SK-N-MC (cell line): ENCODE results near the gene PRKAR2B.

Experiments
- DNase-seq: peaks from one replicate; pipeline ENCODE4 v3.0.0-alpha.2; 2011; ENCODE audit warnings: low read depth, low spot score
- H3K27ac ChIP-seq: fragments of 200-600 bp; sonication (generic); 2 replicates; pipeline ENCODE4 v1.5.1; 2016; ENCODE audit warnings: mixed run types
- H3K36me3 ChIP-seq: fragments of 200-600 bp; sonication (generic); 2 replicates; pipeline ENCODE4 v1.6.1; 2017; ENCODE audit warnings: antibody characterized with exemption, low read length, mixed read lengths; ENCODE audit not compliant: insufficient read depth
- H3K4me3 ChIP-seq: fragments of 200-600 bp; sonication (generic); 2 replicates; pipeline ENCODE4 v1.5.1; 2016
- H3K9ac ChIP-seq: fragments of 200-600 bp; sonication (generic); 2 replicates; pipeline ENCODE4 v1.8.0; 2017; ENCODE audit warnings: mixed run types, mixed read lengths; ENCODE audit not compliant: insufficient read length
- H3K9me3 ChIP-seq: fragments of 200-600 bp; sonication (generic); 2 replicates; pipeline ENCODE4 v1.6.1; 2017; ENCODE audit warnings: low read depth, mild to moderate bottlenecking, antibody characterized with exemption, low read length, moderate library complexity, mixed read lengths
- EZH2 ChIP-seq: fragments of 200-600 bp; sonication (generic); IDR thresholded peaks from one replicate; pipeline ENCODE4 v1.6.1; 2017; ENCODE audit warnings: antibody characterized with exemption
- FOXP2 ChIP-seq: optimal IDR thresholded peaks from 2 replicates; pipeline ENCODE3; 2011; ENCODE audit warnings: mild to moderate bottlenecking, moderate library complexity; ENCODE audit not compliant: insufficient read depth; ENCODE audit errors: extremely low read length, control extremely low read depth
- POLR2AphosphoS5 ChIP-seq: IDR thresholded peaks from 2 replicates; pipeline ENCODE4 v1.6.1; 2012; ENCODE audit warnings: mild to moderate bottlenecking, low read depth, low read length, borderline replicate concordance

Gene PRKAR2B

GRCh38 chr7:107043491-107043890 lies 1.0 kb upstream of the PRKAR2B start:
- peak overlapping the region; percentile 80 for H3K4me3 ChIP-seq
- no peak overlapping the region for H3K9ac ChIP-seq
- H3K9me3 ChIP-seq: no peaks in the 10 kb centered on the region
- no peak overlapping the region for H3K27ac ChIP-seq
- DNase-seq: no peak
- no peaks in the 10 kb centered on the region for H3K36me3 ChIP-seq
- TF ChIP-seq FOXP2 (no peak), POLR2AphosphoS5 (no peak), EZH2 (no peak)

DNA sequence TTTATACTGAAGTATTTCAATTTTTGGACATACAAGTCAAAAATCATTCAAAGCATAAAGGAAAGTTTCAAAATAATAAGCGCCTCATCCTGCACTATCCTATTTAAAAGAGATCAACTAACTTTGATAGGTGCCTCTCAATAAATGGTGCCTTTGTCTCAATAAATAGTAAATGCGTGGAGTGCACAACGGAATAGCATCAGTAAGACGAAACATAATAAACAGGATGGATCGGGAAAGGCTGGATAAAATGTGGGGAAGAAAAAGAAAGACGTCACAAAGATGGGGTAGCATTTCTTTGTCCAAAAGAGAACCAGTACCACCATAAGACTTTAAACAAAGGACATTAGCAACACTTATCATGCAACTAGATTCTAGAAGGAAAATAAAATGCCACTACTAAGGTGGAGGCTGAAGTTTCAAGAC lies 571 bp upstream of the PRKAR2B start:
- H3K9me3 ChIP-seq: no peaks in the 10 kb centered on the region
- H3K27ac ChIP-seq: no peak overlapping the region
- no peaks in the 10 kb centered on the region for H3K36me3 ChIP-seq
- H3K4me3 ChIP-seq: peak overlapping the region; percentile 80
- peak overlapping the region; percentile 40 for H3K9ac ChIP-seq
- DNase-seq: no peak
- no peak for TF ChIP-seq FOXP2
- TF ChIP-seq POLR2AphosphoS5: no peak
- TF ChIP-seq EZH2: no peak

GRCh38 chr7:107045195-107045960 lies 873 bp downstream of the PRKAR2B start:
- Histone ChIP-seq H3K27ac (no peak overlapping the region; the same call in 1 of the 2 replicates), H3K9me3 (no peaks in the 10 kb centered on the region), H3K4me3 (peak overlapping the region; percentile 89), H3K9ac (peak overlapping the region; percentile 59), H3K36me3 (no peaks in the 10 kb centered on the region)
- no peak for DNase-seq
- TF ChIP-seq POLR2AphosphoS5: no peak
- no peak for TF ChIP-seq EZH2
- TF ChIP-seq FOXP2: no peak

DNA sequence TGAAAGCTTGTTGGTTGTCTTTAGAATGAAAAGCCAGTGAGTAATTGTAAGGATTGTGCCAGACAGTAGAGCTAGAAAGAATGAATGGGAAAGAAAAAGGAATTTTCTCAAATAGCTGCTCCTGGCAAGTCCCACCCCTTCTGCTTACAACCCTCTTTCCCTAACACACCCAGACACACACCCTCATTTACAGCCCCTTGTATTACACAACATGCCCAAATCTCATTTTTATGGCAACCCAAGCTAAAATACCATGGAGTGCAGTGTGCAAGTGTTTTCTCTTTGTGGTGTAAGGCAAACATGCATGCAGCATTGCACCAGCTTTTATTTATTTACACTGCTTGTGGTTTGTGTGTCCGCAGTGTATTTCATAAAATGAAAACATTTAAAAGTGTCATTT lies 1.5 kb downstream of the PRKAR2B start:
- H3K9me3 ChIP-seq: no peaks in the 10 kb centered on the region
- TF ChIP-seq EZH2 (no peak), POLR2AphosphoS5 (no peak)
- peak overlapping the region; percentile 14; the same call in 1 of the 2 replicates for H3K27ac ChIP-seq
- peak overlapping the region; percentile 89 for H3K4me3 ChIP-seq
- H3K9ac ChIP-seq: peak overlapping the region; percentile 59
- DNase-seq: no peak
- H3K36me3 ChIP-seq: no peaks in the 10 kb centered on the region

DNA sequence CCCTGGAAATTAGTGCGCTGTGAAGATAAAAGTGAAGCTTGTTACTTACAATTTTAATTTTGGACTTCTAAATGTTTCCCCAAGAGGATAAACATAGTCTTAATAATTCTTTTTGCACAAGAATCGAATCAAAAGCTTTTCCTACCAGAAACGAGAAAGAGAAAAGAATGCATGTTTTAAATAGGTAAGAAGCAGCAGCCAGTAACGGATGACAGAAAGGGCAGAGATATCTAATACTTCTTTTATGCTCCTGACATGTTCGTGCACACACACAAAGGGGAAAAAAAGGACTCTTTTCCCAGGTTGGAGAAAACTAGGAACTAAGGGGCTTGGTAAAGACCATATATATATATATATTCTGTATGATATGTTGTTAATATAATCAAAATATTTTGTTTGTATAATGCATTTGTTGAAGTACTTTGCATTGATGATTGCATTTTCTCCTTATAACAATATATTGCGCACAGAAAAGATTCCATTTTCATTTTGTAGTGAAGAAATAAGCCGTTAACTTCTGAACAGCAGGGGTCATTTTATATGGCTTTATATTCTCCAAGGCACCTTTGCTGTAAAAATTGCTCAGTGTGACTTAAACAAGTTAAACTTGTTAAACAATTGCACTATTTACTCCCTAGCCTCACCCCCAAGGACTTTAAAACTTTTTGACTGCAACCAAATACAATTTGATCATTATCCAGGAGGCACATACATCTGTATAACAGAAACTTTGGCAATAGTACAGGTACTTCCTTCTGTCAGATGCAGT lies 2.2 kb downstream of the PRKAR2B start:
- peak overlapping the region; percentile 14; the same call in 1 of the 2 replicates for H3K27ac ChIP-seq
- TF ChIP-seq FOXP2 (no peak), EZH2 (no peak)
- H3K9me3 ChIP-seq: no peaks in the 10 kb centered on the region
- no peak overlapping the region for H3K9ac ChIP-seq
- H3K36me3 ChIP-seq: no peaks in the 10 kb centered on the region
- H3K4me3 ChIP-seq: peak overlapping the region; percentile 89
- DNase-seq: no peak

- no peak overlapping the region for H3K27ac ChIP-seq
- no peaks in the 10 kb centered on the region for H3K36me3 ChIP-seq
- no peak overlapping the region for H3K4me3 ChIP-seq
- TF ChIP-seq FOXP2 (no peak), POLR2AphosphoS5 (no peak), EZH2 (no peak)
- no peak for DNase-seq
- H3K9ac ChIP-seq: no peak overlapping the region
- no peaks in the 10 kb centered on the region for H3K9me3 ChIP-seq
Measured at GRCh38 chr7:107047902-107048782, 3.6 kb downstream of the PRKAR2B start.

DNA sequence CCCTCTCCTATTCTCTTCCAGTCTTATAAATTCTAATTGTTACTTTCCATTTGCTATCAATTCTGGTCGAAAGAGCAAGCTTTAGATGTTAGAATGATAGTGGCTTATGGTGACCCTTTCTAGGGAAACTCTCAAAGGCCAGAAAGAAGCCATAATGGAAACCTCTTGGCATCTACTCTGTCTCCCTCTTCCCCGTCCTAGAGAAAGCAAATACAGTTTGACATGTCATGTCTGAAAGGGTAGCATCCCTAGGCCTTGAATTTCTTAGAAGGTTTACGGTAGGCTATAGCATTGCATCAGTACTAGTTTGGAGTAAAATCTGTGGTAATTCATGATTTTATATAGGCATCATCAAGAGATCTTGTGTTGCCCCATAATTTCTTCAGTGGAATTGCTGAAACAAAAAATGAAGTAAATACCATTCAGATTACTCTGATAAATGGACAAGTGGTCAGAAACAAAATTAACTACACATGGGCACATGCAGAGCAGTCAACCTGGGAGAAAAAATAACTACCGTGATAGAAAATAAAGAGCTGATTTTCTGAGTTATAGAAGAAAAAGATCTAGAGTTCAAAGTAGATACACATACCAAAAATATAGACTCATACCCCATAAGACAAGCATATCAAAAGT lies 4.4 kb downstream of the PRKAR2B start:
- no peak for TF ChIP-seq POLR2AphosphoS5
- no peak for TF ChIP-seq FOXP2
- no peak for TF ChIP-seq EZH2
- H3K36me3 ChIP-seq: no peaks in the 10 kb centered on the region
- peak overlapping the region; percentile 26; the same call in 1 of the 2 replicates for H3K4me3 ChIP-seq

GRCh38 chr7:107049480-107049879 lies 5.0 kb downstream of the PRKAR2B start:
- Histone ChIP-seq H3K4me3 (peak overlapping the region; percentile 26; the same call in 1 of the 2 replicates), H3K36me3 (no peaks in the 10 kb centered on the region), H3K27ac (peak overlapping the region; percentile 66), H3K9ac (no peak overlapping the region), H3K9me3 (no peaks in the 10 kb centered on the region)
- no peak for DNase-seq
- no peak for TF ChIP-seq POLR2AphosphoS5
- no peak for TF ChIP-seq FOXP2
- TF ChIP-seq EZH2: no peak

More for the DNA sequence above, 4.4 kb downstream of the PRKAR2B start:
- Histone ChIP-seq H3K9me3 (no peaks in the 10 kb centered on the region), H3K9ac (no peak overlapping the region), H3K27ac (peak overlapping the region; percentile 66)
- no peak for DNase-seq
